Mesodermal cell (in vitro differentiated cells): Measurements from ENCODE around the gene SEC22C.
"Not testable (repeated sequence)": the region's sequence is repeated elsewhere in the genome, so short reads cannot be mapped to it uniquely, and the experiment has no call there.

ENCODE experiments used
- H3K27ac ChIP-seq: 2 replicates; pipeline ENCODE4 v1.7.0; 2013; ENCODE audit warnings: mild to moderate bottlenecking, low read depth, low read length, moderate library complexity; ENCODE audit not compliant: severe bottlenecking
- H3K36me3 ChIP-seq: 2 replicates; pipeline ENCODE4 v1.7.1; 2013; ENCODE audit warnings: mild to moderate bottlenecking, low read length, moderate library complexity; ENCODE audit not compliant: control insufficient read depth, insufficient read depth
- H3K4me1 ChIP-seq: one replicate; pipeline ENCODE4 v1.7.1; 2013; ENCODE audit warnings: mild to moderate bottlenecking, low read length; ENCODE audit not compliant: insufficient read depth, control insufficient read depth, poor library complexity, severe bottlenecking
- H3K4me3 ChIP-seq: 2 replicates; pipeline ENCODE4 v1.7.0; 2013; ENCODE audit warnings: low read length, control low read depth, mild to moderate bottlenecking; ENCODE audit not compliant: insufficient read depth, poor library complexity, severe bottlenecking; ENCODE audit errors: extremely low read depth
- H3K9me3 ChIP-seq: 2 replicates; pipeline ENCODE4 v1.7.1; 2013; ENCODE audit warnings: mild to moderate bottlenecking, low read length, moderate library complexity; ENCODE audit not compliant: control insufficient read depth
- WGBS, 2 experiments: methylation state at CpG; one replicate each; pipeline ENCODE4 v1.1.5; 2013; ENCODE audit warnings: missing lambda C conversion rate in 2 of 2; ENCODE audit not compliant: insufficient coverage in 2 of 2; 5-methylcytosine and 5-hydroxymethylcytosine counted together

The SEC22C gene

DNA sequence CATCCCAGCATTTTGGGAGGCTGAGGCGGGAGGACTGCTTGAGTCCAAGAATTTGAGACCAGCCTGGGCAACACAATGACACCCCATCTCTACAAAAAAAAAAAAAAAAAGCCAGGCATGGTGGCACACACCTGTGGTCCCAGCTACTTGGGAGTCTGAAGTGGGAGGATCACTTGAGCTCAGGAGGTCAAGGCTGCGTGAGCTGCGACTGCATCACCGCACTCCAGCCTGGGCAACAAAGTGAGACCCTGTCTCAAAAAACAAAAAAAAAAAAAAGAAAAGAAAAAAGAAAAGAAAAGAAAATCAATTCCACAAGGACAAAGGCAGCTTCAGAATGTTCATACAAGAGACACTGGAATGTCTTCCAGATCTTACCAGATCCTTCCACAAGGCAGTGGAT is 2.4 kb downstream of the SEC22C start:
- not testable (repeated sequence) for H3K4me1 ChIP-seq, H3K27ac ChIP-seq, H3K9me3 ChIP-seq, H3K4me3 ChIP-seq
- peaks cover 21% of the 10 kb centered on the region for H3K36me3 ChIP-seq
- WGBS, 2 experiments: 100% methylated on average over 1 to 4 of the region's 4 CpGs

- peaks cover 6% of the 10 kb centered on the region for H3K9me3 ChIP-seq
- H3K4me1 ChIP-seq: peaks cover 3% of the 10 kb centered on the region
- peaks cover 34% of the 10 kb centered on the region for H3K36me3 ChIP-seq
- H3K27ac ChIP-seq: no peak overlapping the region
- WGBS, 2 experiments: 94% methylated on average over 2 of the region's 4 CpGs; no CpG with 5 or more reads in 1 of the 2 experiments
- no peak overlapping the region for H3K4me3 ChIP-seq
Measured at GRCh38 chr3:42578054-42578453, 3.7 kb downstream of the SEC22C start.

DNA sequence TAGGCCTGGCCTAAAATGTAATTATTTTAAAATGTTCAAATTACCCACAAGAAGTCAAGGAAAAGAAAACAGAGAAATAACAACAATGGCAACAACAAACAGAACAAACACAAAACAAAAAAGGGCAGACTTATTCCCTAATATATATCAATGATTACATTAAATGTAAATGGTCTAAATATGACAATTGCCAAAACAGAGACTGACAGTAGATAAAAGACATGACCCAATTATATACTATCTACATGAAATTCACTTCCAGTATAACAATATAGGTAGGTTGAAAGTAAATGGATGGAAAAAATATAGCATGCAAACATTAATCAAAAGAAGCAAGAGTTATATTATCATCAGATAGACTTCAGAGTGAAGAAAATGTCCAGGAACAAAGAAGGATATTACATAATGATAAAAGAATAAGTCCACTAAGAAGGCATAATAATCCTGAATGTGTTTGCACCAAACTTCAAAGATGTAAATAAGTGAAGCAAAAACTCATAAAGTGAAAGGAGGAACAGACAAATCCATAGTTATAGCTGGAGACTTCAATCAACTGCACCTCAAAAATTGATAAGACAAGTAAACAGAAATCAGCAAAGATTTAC is 6.5 kb downstream of the SEC22C start:
- Histone ChIP-seq H3K36me3 (peaks cover 37% of the 10 kb centered on the region), H3K4me3 (no peak overlapping the region), H3K27ac (no peak overlapping the region), H3K4me1 (no peaks in the 10 kb centered on the region), H3K9me3 (peaks cover 6% of the 10 kb centered on the region)

DNA sequence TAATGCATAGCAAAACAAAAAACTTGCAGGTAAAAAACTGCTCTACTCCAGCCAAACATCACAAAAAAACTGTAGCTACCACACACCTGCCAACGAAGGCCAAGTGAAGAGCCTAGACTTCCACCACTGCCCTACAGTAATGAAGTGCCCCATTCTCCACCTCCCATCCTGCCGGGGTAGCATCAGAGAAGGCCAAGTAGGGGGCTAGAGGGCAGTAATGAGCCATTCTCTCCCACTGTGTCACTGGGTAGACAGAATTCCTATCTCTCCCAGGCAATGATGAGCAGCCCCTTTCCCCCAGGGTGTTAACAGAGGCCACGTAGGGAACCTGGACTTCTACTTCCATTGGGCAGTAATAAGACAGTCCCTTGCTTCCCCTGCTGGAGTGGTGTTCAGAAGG is 9.5 kb downstream of the SEC22C start:
- Histone ChIP-seq H3K4me3 (no peak overlapping the region), H3K9me3 (peaks cover 6% of the 10 kb centered on the region), H3K36me3 (peaks cover 46% of the 10 kb centered on the region), H3K27ac (no peak overlapping the region), H3K4me1 (no peaks in the 10 kb centered on the region)
- WGBS, 2 experiments: 0 to 28% methylated on average over 1 to 2 of the region's 3 CpGs

GRCh38 chr3:42569593-42570142 is 12.1 kb downstream of the SEC22C start:
- peaks cover 3% of the 10 kb centered on the region for H3K9me3 ChIP-seq
- peaks cover 59% of the 10 kb centered on the region for H3K36me3 ChIP-seq
- WGBS, 2 experiments: 73 to 100% methylated on average over 1 to 2 of the region's 2 CpGs
- no peak overlapping the region for H3K27ac ChIP-seq
- H3K4me3 ChIP-seq: no peak overlapping the region
- no peaks in the 10 kb centered on the region for H3K4me1 ChIP-seq

GRCh38 chr3:42562047-42562907 is 19.5 kb downstream of the SEC22C start:
- no peak overlapping the region for H3K27ac ChIP-seq
- H3K9me3 ChIP-seq: no peaks in the 10 kb centered on the region
- H3K36me3 ChIP-seq: peaks cover 78% of the 10 kb centered on the region
- WGBS, 2 experiments: 67 to 75% methylated on average over 1 of the region's 3 CpGs
- H3K4me3 ChIP-seq: no peak overlapping the region
- H3K4me1 ChIP-seq: no peaks in the 10 kb centered on the region

DNA sequence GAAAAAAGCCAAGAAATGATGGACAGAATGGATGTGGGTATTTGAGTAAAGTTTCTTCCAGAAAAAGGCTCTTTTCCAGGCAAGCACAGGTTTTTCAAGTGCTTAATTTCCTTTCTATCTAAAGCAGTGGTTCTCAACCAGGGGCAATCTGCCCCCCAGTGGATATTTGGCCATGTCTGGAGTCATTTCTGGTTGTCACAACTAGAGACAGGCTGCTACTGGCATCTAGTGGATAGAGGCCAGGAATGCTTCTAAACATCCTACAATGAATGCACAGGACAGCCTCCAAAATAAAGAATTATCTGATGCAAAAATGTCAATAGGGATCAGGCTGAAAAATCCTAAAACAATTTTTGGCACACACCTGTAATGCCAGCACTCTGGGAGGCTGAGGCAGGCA is 23.9 kb downstream of the SEC22C start:
- Histone ChIP-seq H3K27ac (no peak overlapping the region), H3K4me3 (no peak overlapping the region), H3K4me1 (peaks cover 2% of the 10 kb centered on the region), H3K36me3 (peaks cover 81% of the 10 kb centered on the region), H3K9me3 (no peaks in the 10 kb centered on the region)

GRCh38 chr3:42556817-42557216 is 24.9 kb downstream of the SEC22C start:
- not testable (repeated sequence) for H3K4me1 ChIP-seq, H3K27ac ChIP-seq, H3K9me3 ChIP-seq, H3K4me3 ChIP-seq
- peaks cover 81% of the 10 kb centered on the region for H3K36me3 ChIP-seq
- WGBS, 2 experiments: 100% methylated on average over 1 of the region's 6 CpGs

GRCh38 chr3:42556089-42556632 is 25.6 kb downstream of the SEC22C start:
- no peaks in the 10 kb centered on the region for H3K9me3 ChIP-seq
- 93% methylated on average over 2 to 3 of the region's 3 CpGs for WGBS, 2 experiments
- H3K27ac ChIP-seq: no peak overlapping the region
- H3K4me1 ChIP-seq: peaks cover 2% of the 10 kb centered on the region
- peaks cover 76% of the 10 kb centered on the region for H3K36me3 ChIP-seq
- H3K4me3 ChIP-seq: no peak overlapping the region

DNA sequence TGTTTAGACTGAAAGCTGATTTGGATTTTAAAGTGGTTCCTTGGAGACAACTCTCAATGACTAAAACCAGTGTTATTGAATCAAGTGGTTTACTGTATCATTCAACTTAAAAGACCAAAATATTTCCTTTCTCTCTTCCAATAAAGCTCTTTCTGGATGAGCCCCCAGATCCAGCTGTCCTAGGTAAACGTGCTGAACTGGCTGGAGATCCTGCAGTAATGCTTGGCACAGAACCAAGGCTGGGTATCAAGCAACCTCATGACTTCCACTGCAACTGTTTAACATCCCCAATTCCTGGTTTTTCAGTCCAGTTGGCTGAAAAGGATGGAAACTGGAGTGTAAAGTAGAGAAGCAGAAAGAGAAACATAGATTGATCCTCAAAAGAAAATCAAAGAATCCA is 28.9 kb downstream of the SEC22C start:
- Histone ChIP-seq H3K4me1 (peaks cover 2% of the 10 kb centered on the region), H3K9me3 (no peaks in the 10 kb centered on the region), H3K36me3 (peaks cover 61% of the 10 kb centered on the region), H3K4me3 (no peak overlapping the region), H3K27ac (no peak overlapping the region)
- 75 to 88% methylated on average over 1 of the region's 1 CpG for WGBS, 2 experiments

- Histone ChIP-seq H3K27ac (no peak overlapping the region), H3K36me3 (peaks cover 42% of the 10 kb centered on the region), H3K9me3 (no peaks in the 10 kb centered on the region), H3K4me3 (no peak overlapping the region), H3K4me1 (no peaks in the 10 kb centered on the region)
- 86% methylated on average over 1 of the region's 1 CpG; no CpG with 5 or more reads in 1 of the 2 experiments for WGBS, 2 experiments
Measured at GRCh38 chr3:42550250-42550649, 31.5 kb downstream of the SEC22C start.
